H4 (cell line): ENCODE results near the gene SLIT3. TPM values are rescaled to one million over a fixed set of nuclear protein-coding genes. Genes with fewer than 3 reads are reported as not detected.
"Not testable (repeated sequence)": the region's sequence is repeated elsewhere in the genome, so short reads cannot be mapped to it uniquely, and the experiment has no call there.

Source experiments
- DNase-seq: peaks from one replicate; pipeline ENCODE4 v3.0.0-alpha.2; 2015; ENCODE audit warnings: low spot score
- total RNA-seq: library from RNA; depleted of rRNA; stranded (reverse); fragments of >200 nt; shearing (Covaris generic); gene quantifications from 2 replicates; pipeline ENCODE4 v1.2.3, GENCODE V29; 2014

Gene SLIT3
- total RNA-seq, 1 experiment from 2014 or later, result 0.58 TPM

GRCh38 chr5:168654211-168654721, 646.7 kb downstream of the SLIT3 start:
- no peak for DNase-seq

GRCh38 chr5:168653626-168654025, 647.3 kb downstream of the SLIT3 start:
- no peak for DNase-seq

- DNase-seq, result no peak
Measured at GRCh38 chr5:168651648-168652047, 649.3 kb downstream of the SLIT3 start.

- DNase-seq, result no peak
Measured at GRCh38 chr5:168649306-168649705, 651.6 kb downstream of the SLIT3 start.

GRCh38 chr5:168648576-168648975, 652.4 kb downstream of the SLIT3 start:
- no peak for DNase-seq

- no peak for DNase-seq
Measured at GRCh38 chr5:168648016-168648415, 652.9 kb downstream of the SLIT3 start.

GRCh38 chr5:168647083-168647482, 653.9 kb downstream of the SLIT3 start:
- DNase-seq, result no peak

GRCh38 chr5:168646335-168646734, 654.6 kb downstream of the SLIT3 start:
- no peak for DNase-seq

- DNase-seq, result no peak
Measured at GRCh38 chr5:168645195-168645594, 655.7 kb downstream of the SLIT3 start.

GRCh38 chr5:168642019-168642418, 658.9 kb downstream of the SLIT3 start:
- no peak for DNase-seq

GRCh38 chr5:168638846-168639245, 662.1 kb downstream of the SLIT3 start:
- not testable (repeated sequence) for DNase-seq

- DNase-seq, result no peak
Measured at GRCh38 chr5:168637793-168638192, 663.1 kb downstream of the SLIT3 start.

GRCh38 chr5:168637281-168637680, 663.7 kb downstream of the SLIT3 start:
- no peak for DNase-seq

GRCh38 chr5:168630958-168631357, 670.0 kb downstream of the SLIT3 start:
- DNase-seq, result not testable (repeated sequence)

GRCh38 chr5:168624850-168625364, 676.0 kb downstream of the SLIT3 start:
- no peak for DNase-seq

- DNase-seq, result no peak
Measured at GRCh38 chr5:168620807-168621206, 680.1 kb downstream of the SLIT3 start.

GRCh38 chr5:168614661-168615060, 686.3 kb downstream of the SLIT3 start:
- DNase-seq, result no peak

- no peak for DNase-seq
Measured at GRCh38 chr5:168613996-168614395, 686.9 kb downstream of the SLIT3 start.

GRCh38 chr5:168613396-168613795, 687.5 kb downstream of the SLIT3 start:
- no peak for DNase-seq

GRCh38 chr5:168612996-168613395, 687.9 kb downstream of the SLIT3 start:
- no peak for DNase-seq

- DNase-seq, result no peak
Measured at GRCh38 chr5:168612123-168612522, 688.8 kb downstream of the SLIT3 start.
